GM23248 (cell line): ENCODE measurements around the gene COMMD4.

Experiments
- EZH2 ChIP-seq: fragments of 200-600 bp; sonication (generic); IDR thresholded peaks from 2 replicates; pipeline ENCODE4 v1.6.1; 2018; ENCODE audit warnings: antibody characterized with exemption, mild to moderate bottlenecking; ENCODE audit not compliant: insufficient read depth, poor library complexity, severe bottlenecking
- EZH2phosphoT487 ChIP-seq: fragments of 200-600 bp; sonication (generic); IDR thresholded peaks from 2 replicates; pipeline ENCODE4 v1.6.1; 2018; ENCODE audit warnings: antibody characterized with exemption, moderate library complexity, mild to moderate bottlenecking, low read depth; ENCODE audit not compliant: insufficient read depth

DNA sequence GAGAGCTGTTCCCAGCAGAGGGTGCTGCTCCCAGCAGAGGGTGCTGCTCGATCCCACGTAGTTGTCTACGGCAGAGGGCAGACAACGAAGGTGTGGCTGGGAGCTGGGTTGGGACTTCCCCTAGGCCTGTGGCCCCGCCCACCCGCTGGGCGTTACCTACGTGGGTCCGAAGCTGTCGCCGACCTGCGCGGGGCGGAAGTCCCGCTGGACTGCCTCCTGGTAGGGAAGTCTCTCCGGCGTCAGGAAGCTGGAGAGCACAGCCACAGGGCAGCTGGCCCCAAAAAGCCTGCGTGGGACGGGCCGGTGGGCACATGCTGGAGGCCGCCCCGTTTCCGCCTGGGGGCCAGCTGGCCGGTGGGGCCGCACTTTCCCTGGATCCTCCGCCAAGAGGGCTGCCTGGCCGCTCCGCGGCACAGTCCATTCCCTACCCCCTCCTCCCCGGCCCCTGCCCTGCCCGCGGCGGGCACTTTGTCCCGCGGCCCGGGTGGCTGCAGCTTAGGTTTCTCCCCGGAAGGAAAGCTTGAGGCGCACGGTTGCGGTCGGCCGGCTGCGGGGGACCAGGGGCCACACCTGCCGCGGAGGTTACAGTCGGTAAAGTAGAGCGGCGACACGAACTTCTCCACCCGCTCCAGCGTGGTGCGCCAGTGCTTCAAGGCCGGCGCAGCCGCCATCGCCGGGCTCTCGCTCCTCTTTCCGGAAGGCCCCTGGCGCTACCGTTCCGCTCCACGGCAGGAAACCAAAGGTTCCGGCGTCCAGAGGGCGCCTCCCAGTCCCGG is 32.2 kb downstream of the COMMD4 start, which contains the start of gene MAN2C1:
- TF ChIP-seq EZH2 = no peak
- TF ChIP-seq EZH2phosphoT487 = no peak
